Measurements from ENCODE around the gene CEACAM1. TPM values are rescaled to one million over a fixed set of nuclear protein-coding genes. Genes with fewer than 3 reads are reported as not detected.
"Not testable (repeated sequence)": the region's sequence is repeated elsewhere in the genome, so short reads cannot be mapped to it uniquely, and the experiment has no call there.

CEACAM1 gene
- total RNA-seq, 1 experiment from 2014 or later: 0.12 TPM

GRCh38 chr19:42478765-42479311 lies 49.4 kb downstream of the CEACAM1 start:
- DNase-seq (ENCODE audit: extremely low read depth, low read depth): no peak

DNA sequence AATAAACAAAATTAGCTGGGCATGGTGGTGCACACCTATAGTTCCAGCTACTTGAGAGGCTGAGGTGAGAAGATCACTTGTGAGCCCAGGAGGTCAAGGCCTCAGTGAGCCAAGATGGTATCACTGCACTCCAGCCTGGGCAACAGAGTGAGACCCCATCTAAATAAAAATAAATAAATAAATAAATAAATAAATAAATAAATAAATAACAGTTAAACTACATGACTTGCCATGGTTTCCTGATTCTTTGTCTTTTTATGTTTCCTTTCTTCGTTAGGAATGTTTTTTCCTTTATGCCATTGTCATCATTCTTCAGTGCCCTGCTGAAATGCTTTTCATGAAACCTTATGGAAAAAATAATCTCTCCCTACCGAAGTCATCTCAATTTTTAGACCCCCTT lies 50.3 kb downstream of the CEACAM1 start:
- no peak for DNase-seq (ENCODE audit: extremely low read depth, low read depth)

DNA sequence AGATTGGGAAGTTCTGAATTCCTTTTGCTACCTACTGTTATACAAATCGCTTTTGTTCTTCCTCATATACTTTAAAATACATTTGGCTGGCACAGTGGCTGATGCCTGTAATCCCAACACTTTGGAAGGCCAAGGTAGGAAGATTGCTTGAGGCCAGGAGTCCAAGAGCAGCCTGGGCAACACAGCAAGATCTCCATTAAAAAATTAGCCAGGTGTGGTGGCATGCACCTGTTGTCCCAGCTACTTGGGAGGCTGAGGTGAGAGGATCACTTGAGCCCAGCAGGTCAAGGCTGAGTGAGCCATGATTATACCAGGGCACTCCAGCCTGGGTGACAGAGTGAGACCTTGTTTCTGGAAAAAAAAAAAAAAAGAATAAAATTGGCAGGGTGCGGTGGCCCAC lies 51.2 kb downstream of the CEACAM1 start:
- no peak for DNase-seq (ENCODE audit: extremely low read depth, low read depth)

- DNase-seq (ENCODE audit: extremely low read depth, low read depth): no peak
These were observed 52.9 kb downstream of the CEACAM1 start for GRCh38 chr19:42475366-42475765.

- DNase-seq (ENCODE audit: extremely low read depth, low read depth): no peak
These were observed 53.5 kb downstream of the CEACAM1 start for GRCh38 chr19:42474743-42475142.

- no peak for DNase-seq (ENCODE audit: extremely low read depth, low read depth)
These were observed 54.6 kb downstream of the CEACAM1 start for GRCh38 chr19:42473686-42474085.

- DNase-seq (ENCODE audit: extremely low read depth, low read depth): no peak
These were observed 55.7 kb downstream of the CEACAM1 start for GRCh38 chr19:42472402-42473147.

- no peak for DNase-seq (ENCODE audit: extremely low read depth, low read depth)
These were observed 56.6 kb downstream of the CEACAM1 start for GRCh38 chr19:42471554-42472249.

DNA sequence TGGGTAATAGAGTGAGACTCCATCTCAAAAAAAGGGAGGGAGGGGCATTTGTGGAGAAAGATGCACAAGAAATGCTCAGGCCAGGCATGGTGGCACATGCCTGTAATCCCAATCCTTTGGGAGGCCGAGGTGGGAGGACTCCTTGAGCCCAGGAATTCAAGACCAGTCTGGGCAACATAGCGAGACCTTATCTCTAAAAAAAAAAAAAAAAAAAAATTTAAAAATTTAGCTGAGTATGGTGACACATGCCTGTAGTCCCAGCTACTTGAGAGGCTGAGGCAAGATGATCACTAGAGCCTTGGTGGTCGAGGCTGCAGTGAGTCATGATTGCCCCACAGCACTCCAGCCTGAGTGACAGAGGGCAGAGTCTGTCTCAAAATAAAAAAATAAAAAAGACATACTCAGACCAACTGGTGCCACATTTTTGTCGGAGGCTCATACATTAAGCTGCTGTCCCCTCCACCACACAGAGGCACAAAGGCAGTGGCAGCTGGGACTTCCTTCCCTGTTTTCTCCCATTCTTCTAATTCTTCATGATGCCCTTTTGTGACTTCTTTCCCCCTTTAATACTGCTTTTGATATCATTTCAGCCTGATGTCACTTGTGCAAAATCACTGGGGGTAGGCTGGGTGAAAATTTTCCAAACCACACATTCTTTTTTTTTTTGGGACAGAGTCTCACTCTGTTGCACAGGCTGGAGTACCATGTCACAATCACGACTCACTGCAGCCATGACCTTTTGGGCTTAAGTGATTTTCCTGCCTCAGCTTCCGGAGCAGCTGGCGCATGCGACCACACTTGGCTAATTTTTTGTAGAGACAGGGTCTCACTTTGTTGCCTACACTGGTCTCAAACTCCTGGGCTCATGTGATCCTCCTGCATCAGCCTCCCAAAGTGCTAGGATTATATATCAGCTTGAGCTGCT lies 58.7 kb downstream of the CEACAM1 start:
- DNase-seq (ENCODE audit: extremely low read depth, low read depth): no peak

- no peak for DNase-seq (ENCODE audit: extremely low read depth, low read depth)
These were observed 59.9 kb downstream of the CEACAM1 start for GRCh38 chr19:42468273-42468796.

DNA sequence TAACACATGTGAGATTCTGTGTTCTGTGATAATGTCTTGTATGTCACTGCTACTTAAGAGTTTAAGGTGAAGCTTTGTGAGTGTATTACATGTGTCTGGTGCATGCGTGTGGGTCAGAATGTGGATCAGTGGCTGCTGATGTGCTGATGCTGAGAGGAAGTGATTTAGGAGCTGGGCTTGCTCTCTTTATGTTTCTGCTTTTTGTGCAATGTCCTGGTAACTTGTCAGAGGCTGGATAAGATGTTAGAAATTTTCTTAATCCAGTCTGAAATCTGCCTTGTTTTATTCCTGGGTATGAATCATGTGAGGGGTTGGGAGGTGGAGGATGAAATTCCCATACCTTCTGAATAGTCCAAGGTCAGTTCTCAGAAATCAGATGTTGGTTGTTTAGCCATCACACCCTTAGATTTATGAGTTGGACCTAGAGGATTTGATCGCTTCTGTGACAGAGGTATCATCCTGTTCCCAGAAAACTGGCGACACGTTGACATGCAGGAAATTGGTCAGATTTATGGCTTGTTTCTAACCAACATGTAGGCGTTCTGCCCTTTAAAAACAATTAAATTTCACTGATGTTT lies 61.0 kb downstream of the CEACAM1 start:
- DNase-seq (ENCODE audit: extremely low read depth, low read depth): no peak

DNA sequence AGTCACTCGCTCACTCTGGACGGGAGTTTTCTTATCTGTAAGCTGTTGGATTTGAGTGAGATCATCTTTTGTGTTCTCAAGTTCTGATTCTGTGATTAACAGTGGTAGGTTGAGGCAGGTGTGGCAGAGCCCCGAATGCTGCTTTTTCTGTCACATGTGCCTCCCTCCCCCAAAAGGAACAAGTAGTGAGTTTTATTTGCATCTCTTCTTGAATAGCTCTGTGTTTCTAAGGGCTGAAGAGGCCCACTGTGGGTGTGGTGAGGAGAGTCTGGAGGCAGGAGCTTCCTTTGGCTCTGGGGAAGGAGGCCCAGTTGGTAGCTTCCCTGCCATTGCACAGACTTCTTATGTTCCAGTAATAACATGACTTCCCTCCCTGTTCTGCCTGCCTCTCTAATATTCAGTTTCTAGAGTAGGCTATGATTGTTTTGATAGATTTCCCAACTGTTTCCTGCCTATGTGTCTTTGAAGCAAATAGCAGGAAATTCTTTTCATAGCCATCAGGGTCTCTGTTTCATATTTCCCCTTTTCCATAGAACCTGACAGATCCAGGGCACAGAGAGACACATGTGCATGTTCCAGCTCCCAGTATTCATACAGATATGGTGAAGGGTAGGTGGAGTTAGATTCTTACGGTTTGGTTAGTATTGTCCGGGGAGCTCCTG lies 61.6 kb downstream of the CEACAM1 start:
- DNase-seq (ENCODE audit: extremely low read depth, low read depth): no peak

GRCh38 chr19:42465827-42466280 lies 62.4 kb downstream of the CEACAM1 start:
- DNase-seq (ENCODE audit: extremely low read depth, low read depth): no peak

GRCh38 chr19:42461700-42462324 lies 66.5 kb downstream of the CEACAM1 start:
- no peak for DNase-seq (ENCODE audit: extremely low read depth, low read depth)

GRCh38 chr19:42461231-42461630 lies 67.0 kb downstream of the CEACAM1 start:
- not testable (repeated sequence) for DNase-seq (ENCODE audit: extremely low read depth, low read depth)

DNA sequence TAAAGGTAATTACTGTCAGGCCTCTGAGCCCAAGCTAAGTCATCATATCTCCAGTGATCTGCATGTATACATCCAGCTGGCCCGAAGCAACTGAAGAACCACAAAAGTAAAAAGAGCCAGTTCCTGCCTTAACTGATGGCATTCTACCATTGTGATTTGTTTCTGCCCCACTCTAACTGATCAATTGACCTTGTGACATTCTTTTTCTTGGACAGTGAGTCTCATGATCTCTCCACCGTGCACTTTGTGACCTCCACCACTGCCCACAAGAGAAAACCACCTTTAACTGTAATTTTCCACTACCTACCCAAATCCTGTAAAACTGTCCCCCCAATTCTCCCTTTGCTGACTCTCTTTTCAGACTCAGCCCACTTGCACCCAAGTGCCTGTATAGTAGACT lies 68.4 kb downstream of the CEACAM1 start:
- no peak for DNase-seq (ENCODE audit: extremely low read depth, low read depth)

All from NCI-H460 (cell line).